SU-DHL-6 (cell line): Measurements from ENCODE around the gene GOLGA6L9.
"Not testable (repeated sequence)": the region's sequence is repeated elsewhere in the genome, so short reads cannot be mapped to it uniquely, and the experiment has no call there.

Experiments used
- H2AFZ ChIP-seq: fragments of 200-600 bp; sonication (generic); 2 replicates; pipeline ENCODE4 v1.6.1; 2014; ENCODE audit warnings: low read depth, mild to moderate bottlenecking, moderate library complexity, mixed read lengths, antibody characterized with exemption, low read length; ENCODE audit not compliant: severe bottlenecking
- H3F3A ChIP-seq: fragments of 200-600 bp; shearing (Covaris generic); 2 replicates; pipeline ENCODE4 v1.6.0; 2016; ENCODE audit warnings: antibody characterized with exemption, mild to moderate bottlenecking; ENCODE audit not compliant: insufficient read depth
- H3K27ac ChIP-seq: fragments of 200-600 bp; sonication (generic); 2 replicates; pipeline ENCODE4 v1.5.1; 2016; ENCODE audit warnings: low read depth, mild to moderate bottlenecking, low read length, moderate library complexity, mixed read lengths
- H3K27me3 ChIP-seq: fragments of 200-600 bp; sonication (generic), shearing (Covaris generic); 2 replicates; pipeline ENCODE4 v1.6.0; 2014; ENCODE audit warnings: mild to moderate bottlenecking, low read length
- H3K36me3 ChIP-seq: fragments of 200-600 bp; sonication (generic); 2 replicates; pipeline ENCODE4 v1.6.1; 2014; ENCODE audit warnings: mild to moderate bottlenecking, low read length, mixed read lengths
- H3K4me2 ChIP-seq: fragments of 300-600, 200-600 bp; shearing (Covaris generic), sonication (generic); 2 replicates; pipeline ENCODE4 v1.6.0; 2014; ENCODE audit warnings: low read length, low read depth, mild to moderate bottlenecking; ENCODE audit not compliant: poor library complexity, severe bottlenecking
- H3K4me3 ChIP-seq: fragments of 200-600 bp; sonication (generic); 2 replicates; pipeline ENCODE4 v1.5.1; 2014; ENCODE audit warnings: antibody characterized with exemption, low read length, mild to moderate bottlenecking, mixed read lengths; ENCODE audit not compliant: insufficient read depth, poor library complexity, severe bottlenecking
- H3K79me2 ChIP-seq: fragments of 200-600 bp; sonication (generic); 2 replicates; pipeline ENCODE4 v1.6.1; 2014; ENCODE audit warnings: mild to moderate bottlenecking, low read length, moderate library complexity; ENCODE audit not compliant: insufficient read depth
- H3K9ac ChIP-seq: fragments of 200-600 bp; sonication (generic); 2 replicates; pipeline ENCODE4 v1.7.0; 2014; ENCODE audit warnings: mild to moderate bottlenecking, low read length
- H3K9me2 ChIP-seq: fragments of 200-600 bp; sonication (generic); replicated peaks from 2 replicates; pipeline ENCODE4 v1.6.1; 2014; ENCODE audit warnings: low read length; ENCODE audit not compliant: insufficient read depth
- H3K9me3 ChIP-seq: fragments of 200-600 bp; sonication (generic); 2 replicates; pipeline ENCODE4 v1.6.1; 2014; ENCODE audit warnings: low read length, mixed read lengths; ENCODE audit not compliant: insufficient read depth
- H4K20me1 ChIP-seq: fragments of 200-600 bp; sonication (generic); 2 replicates; pipeline ENCODE4 v1.6.1; 2014; ENCODE audit warnings: low read depth, mild to moderate bottlenecking, antibody characterized with exemption, low read length, moderate library complexity, mixed read lengths

Gene GOLGA6L9

GRCh38 chr15:82465629-82466028, 36.0 kb downstream of the GOLGA6L9 start:
- H3K9me3 ChIP-seq, H3K79me2 ChIP-seq, H3F3A ChIP-seq, H3K36me3 ChIP-seq, H3K27me3 ChIP-seq, H3K27ac ChIP-seq, H4K20me1 ChIP-seq, H3K9me2 ChIP-seq, H3K9ac ChIP-seq, H3K4me2 ChIP-seq, H2AFZ ChIP-seq, H3K4me3 ChIP-seq: not testable (repeated sequence)

GRCh38 chr15:82468205-82468604, 38.6 kb downstream of the GOLGA6L9 start:
- not testable (repeated sequence) for H3K9me3 ChIP-seq, H2AFZ ChIP-seq, H3K9ac ChIP-seq, H3K4me2 ChIP-seq, H3K27me3 ChIP-seq, H4K20me1 ChIP-seq, H3K9me2 ChIP-seq, H3F3A ChIP-seq, H3K27ac ChIP-seq, H3K79me2 ChIP-seq, H3K36me3 ChIP-seq, H3K4me3 ChIP-seq

GRCh38 chr15:82469381-82469780, 39.8 kb downstream of the GOLGA6L9 start:
- not testable (repeated sequence) for H3K9me2 ChIP-seq, H3K36me3 ChIP-seq

DNA sequence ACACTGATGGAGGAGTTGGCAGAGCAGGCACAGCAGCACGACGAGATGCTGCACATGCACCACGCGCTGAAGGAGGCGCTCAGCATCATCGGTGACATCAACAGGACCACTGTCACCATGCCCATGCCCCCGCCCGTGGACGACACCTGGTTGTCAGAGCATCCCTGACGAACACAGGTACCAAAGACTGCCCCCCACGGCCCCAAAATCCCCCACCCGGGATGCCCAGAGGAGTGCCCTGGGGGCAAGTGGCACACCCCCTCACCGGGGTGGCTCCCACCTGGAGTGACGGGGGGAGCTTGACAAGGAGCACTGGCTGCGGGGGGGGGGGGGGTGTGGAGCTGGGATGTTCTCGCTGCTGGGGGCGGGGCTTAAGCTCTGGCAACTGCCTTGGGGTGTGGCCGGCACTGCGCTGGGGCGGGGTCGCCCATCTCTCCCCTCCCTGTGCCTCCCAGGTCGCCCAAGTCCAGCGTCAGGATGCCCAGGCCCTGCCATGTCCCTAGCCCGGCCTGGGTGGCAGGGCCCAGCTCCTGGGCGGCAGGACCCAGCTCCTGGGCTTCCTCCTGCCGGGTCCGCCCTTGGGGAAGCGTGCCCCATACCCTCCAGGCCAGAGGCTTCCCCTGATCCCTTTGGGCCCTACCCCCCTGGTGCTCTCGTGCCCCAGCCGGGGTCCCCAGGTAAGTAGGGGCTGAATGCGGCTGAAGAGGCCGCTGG, 42.8 kb downstream of the GOLGA6L9 start:
- H3K9me2 ChIP-seq, H3K4me3 ChIP-seq, H3K27ac ChIP-seq, H4K20me1 ChIP-seq, H3K27me3 ChIP-seq, H3K9me3 ChIP-seq, H3K36me3 ChIP-seq, H3K79me2 ChIP-seq, H3K4me2 ChIP-seq, H3K9ac ChIP-seq, H2AFZ ChIP-seq, H3F3A ChIP-seq: not testable (repeated sequence)

More at GRCh38 chr15:82469381-82469780, 39.8 kb downstream of the GOLGA6L9 start:
- not testable (repeated sequence) for H3K9me3 ChIP-seq, H3K9ac ChIP-seq, H3K4me2 ChIP-seq, H3K27me3 ChIP-seq, H3K4me3 ChIP-seq, H3K79me2 ChIP-seq, H4K20me1 ChIP-seq, H2AFZ ChIP-seq, H3K27ac ChIP-seq, H3F3A ChIP-seq

DNA sequence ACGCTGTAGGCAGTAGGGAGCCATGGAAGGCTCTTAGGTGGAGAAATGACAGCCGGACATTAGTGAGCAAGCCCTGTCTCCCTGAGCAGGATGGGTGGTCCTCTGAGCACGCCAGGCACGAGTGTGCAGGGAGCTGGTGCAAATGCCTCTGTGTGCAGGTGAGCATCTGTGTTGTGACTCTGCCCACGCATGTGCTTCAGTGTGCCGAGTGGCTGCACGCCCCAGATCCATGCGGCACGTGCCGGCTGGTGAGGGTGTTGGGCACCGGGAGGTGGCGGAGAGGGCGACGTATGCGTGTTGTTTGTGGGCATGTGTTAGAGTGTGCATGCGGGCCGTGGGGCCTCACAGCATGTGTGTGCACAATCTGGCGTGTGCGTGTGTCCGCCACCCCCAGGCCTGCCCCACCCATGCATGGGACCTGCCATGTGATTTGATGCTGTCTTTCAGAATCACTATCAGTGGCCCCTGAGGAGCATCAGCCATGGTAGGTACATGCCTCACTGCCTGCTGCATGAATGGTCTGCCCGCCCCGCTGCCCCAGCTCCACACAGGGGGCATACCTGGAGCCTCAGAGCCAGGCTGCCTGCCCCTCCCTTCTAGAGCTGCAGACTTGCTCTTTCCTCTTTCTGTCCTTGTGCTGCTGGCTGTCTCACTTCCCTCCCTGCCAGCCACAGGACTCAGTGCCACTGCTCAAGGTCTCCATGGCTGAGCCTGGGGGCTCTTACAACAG, 45.1 kb downstream of the GOLGA6L9 start:
- H3K9ac ChIP-seq, H4K20me1 ChIP-seq, H3K4me3 ChIP-seq, H3K79me2 ChIP-seq, H3F3A ChIP-seq, H3K27me3 ChIP-seq, H2AFZ ChIP-seq, H3K9me2 ChIP-seq, H3K36me3 ChIP-seq, H3K9me3 ChIP-seq, H3K27ac ChIP-seq, H3K4me2 ChIP-seq: not testable (repeated sequence)

GRCh38 chr15:82475345-82475967, 45.8 kb downstream of the GOLGA6L9 start:
- H3K27me3 ChIP-seq, H3K9ac ChIP-seq, H3K79me2 ChIP-seq, H2AFZ ChIP-seq, H3K36me3 ChIP-seq, H4K20me1 ChIP-seq, H3F3A ChIP-seq, H3K9me2 ChIP-seq, H3K4me3 ChIP-seq, H3K4me2 ChIP-seq, H3K27ac ChIP-seq, H3K9me3 ChIP-seq: not testable (repeated sequence)

DNA sequence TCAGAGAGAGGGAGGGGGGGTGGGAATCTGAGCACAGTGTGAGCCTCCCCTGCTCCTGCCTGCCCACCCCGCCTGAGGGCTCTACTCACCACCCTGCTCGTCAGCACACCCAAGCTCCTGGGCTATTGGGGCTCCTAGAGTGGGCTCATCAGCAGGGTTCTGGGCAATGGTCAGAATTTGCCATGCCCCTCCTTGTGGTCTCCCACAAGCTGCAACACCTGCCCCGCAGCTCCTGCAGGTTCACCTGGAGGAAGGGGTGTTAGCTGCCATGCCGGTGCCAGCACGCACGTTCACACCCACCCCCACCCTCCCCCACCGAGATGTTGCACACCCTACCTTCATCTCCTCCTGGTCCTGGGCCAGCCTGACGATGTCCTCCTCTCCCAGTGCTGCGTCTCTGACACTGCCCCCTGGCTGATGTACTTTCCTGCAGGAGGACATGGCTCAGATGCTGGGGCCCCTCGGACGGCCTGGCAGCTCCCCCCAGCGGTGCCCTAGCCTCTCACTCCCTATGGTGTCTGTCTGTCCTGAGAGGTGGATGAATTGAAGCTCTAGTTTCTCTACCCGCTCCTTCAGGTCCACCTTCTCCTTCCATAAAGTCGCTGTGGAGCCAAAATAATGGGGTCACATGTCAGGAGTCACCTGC, 47.2 kb downstream of the GOLGA6L9 start:
- H3K4me3 ChIP-seq, H3K36me3 ChIP-seq, H2AFZ ChIP-seq, H3K9me2 ChIP-seq, H3K9ac ChIP-seq, H3K27ac ChIP-seq, H3K79me2 ChIP-seq, H4K20me1 ChIP-seq, H3K27me3 ChIP-seq, H3F3A ChIP-seq, H3K4me2 ChIP-seq, H3K9me3 ChIP-seq: not testable (repeated sequence)
